Ascending aorta (tissue), 2 donors: ENCODE data around the gene FMN2. TPM values are rescaled to one million over a fixed set of nuclear protein-coding genes. Genes with fewer than 3 reads are reported as not detected.

Experiments used
- DNase-seq, 2 donors: peaks; one replicate each; pipeline ENCODE4 v3.0.0-alpha.2; 2019; ENCODE audit warnings: low spot score in 2 of 2
- H3K27ac ChIP-seq, 2 donors: fragments of 200-600 bp; sonication (generic); one replicate each; pipeline ENCODE4 v1.5.1; 2016 to 2017; ENCODE audit warnings: mild to moderate bottlenecking in 1 of 2
- H3K27me3 ChIP-seq: fragments of 200-600 bp; sonication (generic); one replicate; pipeline ENCODE4 v1.5.1; 2017
- H3K36me3 ChIP-seq, 2 donors: fragments of 200-600 bp; sonication (generic); one replicate each; pipeline ENCODE4 v1.5.1; 2016
- H3K4me1 ChIP-seq, 2 donors: fragments of 200-600 bp; sonication (generic); one replicate each; pipeline ENCODE4 v1.5.1; 2016 to 2017; ENCODE audit warnings: mild to moderate bottlenecking in 1 of 2
- H3K4me3 ChIP-seq, 2 donors: fragments of 200-600 bp; sonication (generic); one replicate each; pipeline ENCODE4 v1.5.1; 2016 to 2017; ENCODE audit warnings: mild to moderate bottlenecking in 1 of 2
- H3K9me3 ChIP-seq, 2 donors: fragments of 200-600 bp; sonication (generic); one replicate each; pipeline ENCODE4 v1.5.1; 2016
- intact Hi-C: fragments of 100-400 bp; cut with DNase I; formaldehyde crosslinking; loops from one replicate; pipeline ENCODE4 v1.15.1; 2023
- total RNA-seq: library from RNA; depleted of rRNA; stranded (reverse); fragments of >200 nt; gene quantifications from one replicate; pipeline ENCODE4 v1.1.0, GENCODE V29; 2016
- TF ChIP-seq, protein P1 (sequence below), 3 experiments: fragments of 200-600 bp in 2 of 3; fragments of 450-650 bp in 1 of 3; sonication (generic) in 2 of 3; IDR thresholded peaks; one replicate each; pipeline ENCODE4 v1.5.1; 2016 to 2019; ENCODE audit warnings: antibody characterized with exemption in 3 of 3, mild to moderate bottlenecking in 1 of 3, moderate library complexity in 1 of 3

Gene FMN2
- total RNA-seq, 1 donor from 2014 or later = not detected

DNA sequence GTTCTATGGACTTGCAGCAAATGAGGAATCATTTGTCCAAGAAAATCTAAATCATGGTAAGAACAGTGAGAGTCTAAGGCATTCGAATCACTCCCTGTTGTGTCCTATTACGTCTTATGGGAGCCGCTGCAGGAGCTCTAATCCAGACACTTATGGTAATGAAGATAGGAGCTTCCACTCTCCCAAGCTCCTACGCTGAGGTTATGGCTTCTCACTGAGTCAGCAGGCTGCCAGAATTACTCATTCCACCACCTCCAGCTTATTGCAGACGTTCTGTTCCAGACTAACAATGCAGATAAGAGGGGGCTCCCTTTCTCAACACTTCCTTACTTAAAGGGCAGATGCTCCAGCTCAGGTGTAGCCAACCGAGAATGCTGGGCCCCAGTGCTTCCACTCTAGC is 307.7 kb downstream of the FMN2 start:
- no peaks in the 10 kb centered on the region for H3K36me3 ChIP-seq
- no peak for DNase-seq
- no peaks in the 10 kb centered on the region for H3K27me3 ChIP-seq
- intact Hi-C loops = no loop called here
- no peaks in the 10 kb centered on the region for H3K9me3 ChIP-seq
- H3K4me1 ChIP-seq = no peaks in the 10 kb centered on the region
- H3K4me3 ChIP-seq = no peak overlapping the region
- no peak overlapping the region for H3K27ac ChIP-seq
- TF ChIP-seq, protein P1, sequence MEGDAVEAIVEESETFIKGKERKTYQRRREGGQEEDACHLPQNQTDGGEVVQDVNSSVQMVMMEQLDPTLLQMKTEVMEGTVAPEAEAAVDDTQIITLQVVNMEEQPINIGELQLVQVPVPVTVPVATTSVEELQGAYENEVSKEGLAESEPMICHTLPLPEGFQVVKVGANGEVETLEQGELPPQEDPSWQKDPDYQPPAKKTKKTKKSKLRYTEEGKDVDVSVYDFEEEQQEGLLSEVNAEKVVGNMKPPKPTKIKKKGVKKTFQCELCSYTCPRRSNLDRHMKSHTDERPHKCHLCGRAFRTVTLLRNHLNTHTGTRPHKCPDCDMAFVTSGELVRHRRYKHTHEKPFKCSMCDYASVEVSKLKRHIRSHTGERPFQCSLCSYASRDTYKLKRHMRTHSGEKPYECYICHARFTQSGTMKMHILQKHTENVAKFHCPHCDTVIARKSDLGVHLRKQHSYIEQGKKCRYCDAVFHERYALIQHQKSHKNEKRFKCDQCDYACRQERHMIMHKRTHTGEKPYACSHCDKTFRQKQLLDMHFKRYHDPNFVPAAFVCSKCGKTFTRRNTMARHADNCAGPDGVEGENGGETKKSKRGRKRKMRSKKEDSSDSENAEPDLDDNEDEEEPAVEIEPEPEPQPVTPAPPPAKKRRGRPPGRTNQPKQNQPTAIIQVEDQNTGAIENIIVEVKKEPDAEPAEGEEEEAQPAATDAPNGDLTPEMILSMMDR (IDR thresholded peaks at IDR 0.05) = no peak

GRCh38 chr1:240401731-240402130 is 310.0 kb downstream of the FMN2 start:
- H3K27me3 ChIP-seq = no peaks in the 10 kb centered on the region
- no peak for DNase-seq
- no peaks in the 10 kb centered on the region for H3K36me3 ChIP-seq
- no peaks in the 10 kb centered on the region for H3K4me1 ChIP-seq
- H3K27ac ChIP-seq = no peak overlapping the region
- TF ChIP-seq, protein P1 (IDR thresholded peaks at IDR 0.05) = no peak
- H3K9me3 ChIP-seq = no peaks in the 10 kb centered on the region
- intact Hi-C loops = no loop called here
- H3K4me3 ChIP-seq = no peak overlapping the region

DNA sequence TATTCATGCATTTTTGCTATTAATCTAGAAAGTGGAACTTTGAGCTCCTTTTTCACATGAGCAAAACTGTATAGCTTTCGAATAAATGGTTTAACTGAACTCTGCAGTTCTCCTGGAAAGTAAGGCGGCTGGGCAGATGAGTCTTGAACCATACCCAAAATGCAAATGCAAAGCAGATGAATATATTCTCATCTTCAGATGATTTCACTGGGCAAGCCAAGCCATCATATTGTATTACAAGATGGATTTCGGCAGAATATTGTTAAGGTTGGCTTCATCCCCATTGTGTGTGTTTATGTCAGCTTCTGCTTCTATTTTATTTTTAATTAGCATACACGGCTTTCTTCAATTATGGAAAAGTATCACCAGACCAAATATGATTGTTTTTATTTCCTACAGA is 310.6 kb downstream of the FMN2 start:
- Histone ChIP-seq H3K4me1 (no peaks in the 10 kb centered on the region), H3K9me3 (no peaks in the 10 kb centered on the region), H3K4me3 (no peak overlapping the region), H3K36me3 (no peaks in the 10 kb centered on the region), H3K27ac (no peak overlapping the region), H3K27me3 (no peaks in the 10 kb centered on the region)
- TF ChIP-seq, protein P1 (IDR thresholded peaks at IDR 0.05) = no peak
- intact Hi-C loops = no loop called here
- no peak for DNase-seq

DNA sequence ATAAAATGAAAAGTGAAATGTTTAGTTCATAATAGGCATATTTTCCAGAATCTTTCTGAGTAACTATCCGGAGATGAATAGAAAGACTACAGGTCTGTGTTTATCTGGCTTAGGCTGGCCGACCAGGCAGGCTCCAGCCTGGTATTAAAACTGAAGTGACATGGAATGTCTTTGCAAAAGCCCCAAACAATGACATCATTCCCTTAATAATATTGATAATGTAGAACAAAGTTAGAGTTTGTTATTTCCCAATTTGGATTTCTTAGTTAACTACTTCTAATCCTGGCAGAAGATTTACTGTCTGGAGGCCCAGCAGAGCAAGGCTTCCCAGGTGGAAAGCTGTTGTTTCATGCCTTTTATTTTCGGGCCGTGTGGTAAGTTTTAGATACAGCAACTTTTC is 312.6 kb downstream of the FMN2 start:
- Histone ChIP-seq H3K36me3 (no peaks in the 10 kb centered on the region), H3K27ac (no peak overlapping the region), H3K9me3 (no peaks in the 10 kb centered on the region), H3K4me1 (no peaks in the 10 kb centered on the region), H3K4me3 (no peak overlapping the region), H3K27me3 (no peaks in the 10 kb centered on the region)
- DNase-seq = no peak
- TF ChIP-seq, protein P1 (IDR thresholded peaks at IDR 0.05) = no peak
- intact Hi-C loops = no loop called here

- no peaks in the 10 kb centered on the region for H3K9me3 ChIP-seq
- TF ChIP-seq, protein P1 (IDR thresholded peaks at IDR 0.05) = no peak
- H3K4me3 ChIP-seq = no peak overlapping the region
- intact Hi-C loops = no loop called here
- H3K27me3 ChIP-seq = no peaks in the 10 kb centered on the region
- no peak overlapping the region for H3K27ac ChIP-seq
- no peaks in the 10 kb centered on the region for H3K4me1 ChIP-seq
- no peak for DNase-seq
- H3K36me3 ChIP-seq = no peaks in the 10 kb centered on the region
Measured at GRCh38 chr1:240405751-240406150, 314.1 kb downstream of the FMN2 start.

- DNase-seq = no peak
- Histone ChIP-seq H3K9me3 (no peaks in the 10 kb centered on the region), H3K27me3 (no peaks in the 10 kb centered on the region), H3K4me3 (no peak overlapping the region), H3K4me1 (no peaks in the 10 kb centered on the region), H3K36me3 (no peaks in the 10 kb centered on the region), H3K27ac (no peak overlapping the region)
- TF ChIP-seq, protein P1 (IDR thresholded peaks at IDR 0.05) = no peak
- intact Hi-C loops = no loop called here
Measured at GRCh38 chr1:240407407-240407806, 315.7 kb downstream of the FMN2 start.
